NAMALWA (cell line): ENCODE results near the gene FAM72C.
"Not testable (repeated sequence)": the region's sequence is repeated elsewhere in the genome, so short reads cannot be mapped to it uniquely, and the experiment has no call there.

Experiments used
- DNase-seq: peaks from one replicate; pipeline ENCODE4 v3.0.0-alpha.2; 2015; ENCODE audit warnings: low spot score

Gene FAM72C

DNA sequence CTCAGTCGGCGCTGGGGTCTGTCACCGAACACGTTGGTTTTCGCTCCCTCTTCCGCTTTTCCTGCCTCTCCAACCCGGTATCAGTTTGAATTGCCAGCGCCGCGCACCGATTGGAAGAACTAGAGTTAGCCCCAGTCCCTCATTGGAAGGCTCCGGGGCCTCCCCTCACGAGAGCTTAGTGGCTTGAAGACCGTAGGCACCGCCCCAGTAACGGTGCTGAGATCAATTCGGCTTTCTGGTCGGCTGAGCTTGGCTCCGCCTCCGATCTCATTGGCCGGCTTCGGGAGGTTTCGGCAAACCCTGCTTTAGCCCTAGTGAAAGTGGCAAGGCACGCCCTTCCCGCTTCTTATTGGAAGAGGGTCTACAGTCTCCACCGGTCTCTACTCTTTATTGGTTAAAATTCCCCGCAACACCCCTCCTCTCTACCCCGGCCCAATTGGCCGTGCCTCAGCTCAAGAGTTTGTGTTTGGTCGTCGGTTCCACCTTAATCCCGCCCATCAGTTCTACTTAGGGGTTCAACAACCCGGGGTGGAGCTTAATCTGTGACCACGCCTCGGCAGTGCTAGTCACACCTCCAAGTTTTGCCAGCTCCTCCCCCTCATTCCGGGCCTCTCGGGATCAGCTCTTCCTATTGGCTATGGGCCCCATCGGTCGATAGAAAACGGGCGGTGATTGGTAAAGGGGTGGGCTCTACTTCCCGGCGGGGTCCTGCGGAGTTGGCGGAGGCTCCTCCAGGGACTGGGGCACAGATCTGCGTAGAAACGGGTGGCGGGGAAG lies at the start of gene FAM72C:
Gene FAM72C (minus strand): TSS at position 63 of the 777 bp plus-strand sequence. CDS start 845 bp downstream, outside the sequence.
- DNase-seq: not testable (repeated sequence)

GRCh38 chr1:144020001-144020738 lies 48.4 kb upstream of the FAM72C start:
- DNase-seq: not testable (repeated sequence)

DNA sequence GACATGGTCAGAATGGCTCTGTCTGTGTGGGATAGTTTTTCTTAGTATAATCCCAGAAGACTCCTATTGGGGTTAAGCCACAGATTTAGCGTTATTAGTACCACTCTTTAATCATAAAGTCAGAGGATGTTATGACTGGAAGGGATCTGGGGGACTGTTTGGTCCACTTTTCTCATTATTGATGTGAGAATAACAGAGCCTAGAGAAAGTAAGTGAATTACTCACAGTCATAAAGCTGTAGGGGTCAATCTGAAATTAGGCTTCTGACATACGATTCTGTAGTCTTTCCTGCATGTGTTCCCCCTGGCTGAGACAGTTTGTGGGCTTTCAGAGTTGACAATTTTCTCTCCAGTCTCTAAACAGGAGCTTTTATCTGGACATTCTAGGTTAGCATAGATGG lies 47.3 kb upstream of the FAM72C start:
- not testable (repeated sequence) for DNase-seq

DNA sequence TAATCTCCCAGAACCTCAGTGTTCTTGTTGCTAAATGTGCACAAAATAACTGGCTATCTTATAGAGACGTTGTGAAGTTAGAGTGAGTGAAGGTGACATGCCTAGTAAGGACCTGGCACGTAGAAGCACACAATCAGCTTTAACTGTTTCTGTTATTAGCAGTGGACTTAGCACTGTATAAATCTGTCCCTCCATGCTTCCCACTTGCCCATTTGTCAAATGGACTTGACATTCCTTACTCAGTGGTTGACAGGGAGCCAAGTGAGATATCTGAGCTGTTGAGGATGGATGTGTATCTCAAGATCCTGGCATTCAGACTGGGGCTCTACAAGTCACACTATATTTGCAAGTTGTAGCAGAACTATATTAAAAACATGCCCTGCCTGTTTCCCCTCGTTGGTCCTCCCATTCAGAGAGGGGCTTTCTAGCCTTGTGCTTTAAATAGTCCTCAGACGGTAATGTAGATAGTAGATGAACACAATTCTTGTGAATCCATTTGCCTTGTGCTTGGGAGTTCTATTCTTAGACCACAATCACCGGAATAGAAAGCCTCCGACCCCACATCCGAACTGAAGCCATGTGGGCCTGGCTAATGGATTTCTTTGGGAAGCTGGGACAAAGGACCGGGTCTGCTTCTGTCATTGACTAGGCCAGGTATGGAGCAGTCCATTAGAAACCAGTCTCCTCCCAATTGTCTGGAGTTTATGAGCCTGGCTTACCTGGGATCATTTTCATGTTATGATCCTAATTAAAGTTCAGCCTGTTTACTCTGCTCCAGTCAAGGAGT lies 43.6 kb upstream of the FAM72C start:
- DNase-seq: not testable (repeated sequence)

DNA sequence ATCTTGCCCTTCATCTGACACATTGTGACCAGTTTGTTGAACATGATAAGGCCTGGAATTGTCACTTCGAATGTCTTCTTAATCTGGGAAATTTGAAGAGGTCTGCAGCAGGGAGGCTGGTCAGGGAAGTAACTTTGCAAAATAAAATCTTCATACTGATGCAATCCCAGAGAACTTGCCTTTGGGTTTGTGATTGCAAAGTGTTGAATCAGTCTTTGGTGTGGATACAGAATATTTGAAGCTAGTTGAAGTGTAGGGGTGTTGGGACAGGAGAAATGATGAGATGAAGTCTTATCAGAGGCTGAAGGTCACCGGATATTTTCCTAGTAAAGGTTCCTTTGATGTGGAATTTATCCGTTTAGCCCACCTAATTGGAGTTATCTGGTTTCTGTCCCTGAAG lies 42.7 kb upstream of the FAM72C start:
- not testable (repeated sequence) for DNase-seq

- not testable (repeated sequence) for DNase-seq
Measured at GRCh38 chr1:144014121-144014520, 42.3 kb upstream of the FAM72C start.

- not testable (repeated sequence) for DNase-seq
Measured at GRCh38 chr1:144012168-144012733, 40.5 kb upstream of the FAM72C start.

DNA sequence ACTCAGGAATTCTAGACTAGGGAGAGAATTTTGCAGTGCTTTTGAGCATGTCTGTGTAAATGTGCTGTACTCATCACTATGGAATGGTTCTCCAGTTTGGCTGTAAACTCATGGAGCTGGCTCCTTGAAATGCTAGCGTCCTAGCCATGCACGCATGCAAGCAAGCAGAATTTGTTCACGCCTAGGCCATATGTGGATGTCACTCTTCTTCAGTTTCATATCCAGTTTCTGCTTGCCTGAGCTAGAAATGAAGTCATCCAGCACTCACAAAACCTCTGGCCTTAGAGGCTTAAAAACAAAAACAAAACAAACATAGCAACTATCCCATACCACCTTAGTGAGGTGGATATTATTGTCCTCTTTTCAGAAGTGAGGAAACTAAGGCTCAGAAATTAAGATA lies 37.6 kb upstream of the FAM72C start:
- DNase-seq: not testable (repeated sequence)

GRCh38 chr1:144004259-144004658 lies 32.5 kb upstream of the FAM72C start:
- DNase-seq: not testable (repeated sequence)

DNA sequence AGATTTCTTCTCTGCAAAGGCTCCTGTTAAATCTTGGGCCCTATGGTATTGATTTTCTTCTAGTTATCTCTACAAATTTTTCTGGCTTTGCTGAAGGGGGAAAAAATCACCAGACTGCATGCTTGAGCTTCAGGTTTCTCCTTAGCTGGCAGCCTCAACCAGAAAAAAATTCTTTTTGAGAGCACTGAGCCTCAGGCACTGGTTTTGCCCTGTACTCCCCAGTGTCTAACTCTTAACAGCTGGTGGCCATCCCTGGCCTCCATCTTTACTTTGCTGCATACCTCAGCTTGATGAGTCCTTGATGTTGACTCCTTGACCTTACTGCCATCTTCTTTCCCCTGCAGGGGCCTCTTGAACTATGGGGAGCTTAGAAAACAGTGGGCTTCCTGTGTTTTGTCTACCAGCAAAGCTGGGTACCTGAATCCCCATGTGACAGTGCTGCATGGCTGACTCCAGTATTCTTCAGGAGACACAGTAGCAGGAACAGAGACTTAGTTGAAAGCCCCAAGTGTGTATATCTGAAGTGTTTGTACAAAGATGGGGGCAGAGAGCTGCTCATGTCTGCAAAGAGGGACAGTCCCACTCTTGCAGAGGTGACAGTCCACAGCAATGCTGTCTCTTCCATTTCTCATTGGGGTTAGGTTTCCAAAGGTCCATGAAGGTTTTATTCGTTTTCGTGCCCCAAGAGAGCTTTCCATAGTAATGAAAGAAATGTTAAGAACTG lies 31.7 kb upstream of the FAM72C start:
- not testable (repeated sequence) for DNase-seq

GRCh38 chr1:144002141-144002881 lies 30.5 kb upstream of the FAM72C start:
- DNase-seq: peak; percentile 13

GRCh38 chr1:144001077-144001476 lies 29.3 kb upstream of the FAM72C start:
- DNase-seq: not testable (repeated sequence)

- not testable (repeated sequence) for DNase-seq
Measured at GRCh38 chr1:143996020-143996419, 24.2 kb upstream of the FAM72C start.

DNA sequence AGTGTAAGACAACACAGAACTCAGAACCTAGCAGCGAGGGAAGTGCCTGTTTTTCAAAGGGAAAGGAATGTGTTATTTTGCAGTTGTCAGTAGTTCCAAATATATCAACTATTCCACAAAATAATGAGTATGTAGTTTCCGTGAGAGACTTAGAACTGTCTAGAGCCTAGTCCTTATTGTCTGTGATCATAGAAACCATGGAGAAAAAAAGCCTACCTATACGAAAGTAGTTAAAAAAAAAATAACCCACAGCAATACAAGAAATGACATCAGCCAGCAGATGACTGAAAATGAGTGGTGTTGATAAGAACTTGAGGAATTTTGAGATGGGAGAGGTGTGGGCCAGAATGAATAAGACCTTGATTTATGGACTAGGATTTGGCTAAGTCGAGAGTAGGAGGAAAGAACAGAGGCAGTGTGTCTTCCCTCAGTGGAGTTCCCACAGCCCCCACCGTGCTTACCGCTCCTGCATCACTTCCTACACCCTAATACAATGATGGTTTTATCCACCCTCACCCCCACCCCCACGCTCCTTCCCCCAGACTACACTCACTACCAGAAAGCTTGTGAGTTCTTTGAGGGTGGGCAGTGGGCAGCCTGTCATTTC lies 21.6 kb upstream of the FAM72C start:
- DNase-seq: not testable (repeated sequence)

- DNase-seq: not testable (repeated sequence)
Measured at GRCh38 chr1:143990699-143991098, 18.9 kb upstream of the FAM72C start.

DNA sequence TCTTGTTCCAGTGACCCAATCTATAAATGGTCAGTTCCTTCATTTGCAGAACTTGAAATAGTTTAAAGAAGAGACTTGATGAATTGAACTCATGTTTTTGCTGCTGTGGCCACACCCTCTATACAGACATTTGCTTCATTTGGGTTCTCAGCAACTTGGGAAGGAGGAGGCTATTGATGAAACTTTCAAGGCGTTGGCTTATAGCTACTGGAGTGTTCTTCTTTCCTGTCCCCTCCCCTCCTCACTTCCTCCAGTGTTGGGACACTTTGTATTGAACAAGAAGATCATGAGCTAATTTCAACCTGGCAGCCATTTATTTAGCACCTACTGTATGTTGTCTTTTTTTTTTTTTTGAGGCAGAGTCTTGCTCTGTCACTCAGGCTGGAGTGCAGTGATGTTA lies 17.9 kb upstream of the FAM72C start:
- not testable (repeated sequence) for DNase-seq

- not testable (repeated sequence) for DNase-seq
Measured at GRCh38 chr1:143989427-143989712, 17.6 kb upstream of the FAM72C start.

DNA sequence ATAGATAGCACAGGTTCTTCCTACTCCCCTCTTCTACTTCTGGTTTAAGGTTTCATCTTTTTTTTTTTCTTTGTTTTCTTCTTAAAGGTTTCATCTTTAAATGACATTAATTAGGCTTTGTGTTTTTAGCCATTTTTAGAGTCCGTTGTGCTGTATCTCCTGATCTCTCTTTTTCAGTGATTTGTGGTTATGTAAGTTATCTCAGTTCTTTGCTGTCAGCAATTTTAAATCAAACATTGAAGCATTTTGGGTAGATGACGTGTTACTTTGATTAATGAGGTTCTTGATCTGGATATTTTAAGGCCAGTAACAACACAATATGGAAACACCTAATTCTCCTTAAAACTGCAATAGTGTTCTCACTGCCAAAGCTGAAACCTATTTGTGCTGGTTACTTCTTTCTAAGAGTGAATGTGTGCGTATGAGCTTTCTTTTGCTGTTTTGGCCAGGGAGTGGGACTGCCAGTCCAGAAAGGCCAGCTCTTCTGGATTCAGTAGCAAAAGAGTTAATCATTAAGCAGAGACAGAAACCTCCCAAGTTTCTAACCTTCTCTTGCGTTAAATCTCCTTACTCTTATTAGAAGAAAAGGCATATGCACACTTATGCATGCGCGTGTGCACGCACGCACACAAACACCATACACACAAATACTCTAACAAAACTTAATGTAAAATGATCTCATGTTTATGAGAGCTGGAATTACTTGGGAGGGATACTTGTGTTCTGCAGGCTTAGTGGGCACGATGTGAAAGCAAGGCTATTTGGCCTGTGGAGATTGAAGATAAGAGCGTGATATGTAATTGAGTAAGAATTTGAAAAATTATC lies 17.0 kb upstream of the FAM72C start:
- not testable (repeated sequence) for DNase-seq

DNA sequence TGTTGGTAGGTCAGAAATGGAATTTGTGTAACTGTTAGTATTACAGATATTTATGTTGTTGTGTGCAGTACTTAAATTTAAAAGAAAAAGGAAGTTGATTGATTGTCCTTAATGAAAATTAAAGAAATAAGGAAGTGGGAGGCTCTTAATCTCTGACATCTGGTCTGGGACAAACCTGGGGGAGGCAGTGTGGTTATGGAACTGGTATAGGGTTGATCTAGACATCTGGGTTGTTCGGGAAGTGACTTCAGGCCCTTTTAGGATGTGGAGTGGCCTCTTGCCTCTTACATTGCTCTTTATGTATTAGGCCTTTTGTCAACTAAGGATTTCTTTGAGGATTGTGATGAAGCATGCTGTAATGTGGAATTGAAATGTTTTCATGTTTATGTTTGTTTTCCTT lies 16.1 kb upstream of the FAM72C start:
- DNase-seq: not testable (repeated sequence)
